IMR-90 (cell line): ENCODE data around the gene SLC9C2. TPM values are rescaled to one million over a fixed set of nuclear protein-coding genes. Genes with fewer than 3 reads are reported as not detected.

Experiments used
- ATAC-seq: fragments of 200-7000 bp; cut with Tn5 transposase; 2 replicates; pipeline ENCODE4 v1.9.1; 2020; ENCODE audit warnings: low read depth, mild to moderate bottlenecking, moderate library complexity
- BruUV-seq: library from RNA; stranded (reverse); fragments of 400-500 nt; replicated peaks from 2 replicates; lab custom pipeline; 2021; lab: Mats Ljungman, UMichigan
- CTCF ChIA-PET: fragments of 300-600 bp; formaldehyde crosslinking; extraction: SDS; loops from one replicate; lab custom pipeline; 2021; ENCODE audit warnings: antibody characterized with exemption; lab: Yijun Ruan, JAX
- POLR2A ChIA-PET: fragments of 300-600 bp; sonication (Branson Sonifier 250); formaldehyde crosslinking; loops from one replicate; lab custom pipeline; 2022; ENCODE audit warnings: antibody characterized with exemption; ENCODE audit not compliant: unreplicated experiment; lab: Charles Lee
- DNase-seq: peaks from one replicate; pipeline ENCODE4 v3.0.0; 2013
- H2AFZ ChIP-seq: replicated peaks from 2 replicates; pipeline ENCODE3; 2013; ENCODE audit warnings: low read length, mild to moderate bottlenecking; ENCODE audit not compliant: poor library complexity
- H2AK5ac ChIP-seq: 2 replicates; pipeline ENCODE4 v1.6.1; 2013; ENCODE audit warnings: low read depth, low read length, inconsistent platforms
- H2AK9ac ChIP-seq: replicated peaks from 2 replicates; pipeline ENCODE3; 2013; ENCODE audit warnings: mild to moderate bottlenecking, low read depth, low read length, moderate library complexity; ENCODE audit not compliant: poor library complexity
- H2BK120ac ChIP-seq: 2 replicates; pipeline ENCODE4 v1.6.1; 2013; ENCODE audit warnings: low read depth, low read length, inconsistent platforms
- H2BK15ac ChIP-seq: 3 replicates; pipeline ENCODE4 v1.6.1; 2013; ENCODE audit warnings: low read depth, low read length, inconsistent platforms
- H2BK20ac ChIP-seq: 2 replicates; pipeline ENCODE4 v1.6.1; 2013; ENCODE audit warnings: low read depth, mild to moderate bottlenecking, inconsistent platforms, low read length, moderate library complexity
- H2BK5ac ChIP-seq: 2 replicates; pipeline ENCODE4 v1.6.1; 2013; ENCODE audit warnings: mild to moderate bottlenecking, low read depth, low read length, inconsistent platforms; ENCODE audit not compliant: poor library complexity, severe bottlenecking
- H3K14ac ChIP-seq: replicated peaks from 2 replicates; pipeline ENCODE4 v1.6.1; 2013; ENCODE audit warnings: low read depth, low read length, inconsistent platforms
- H3K18ac ChIP-seq: 2 replicates; pipeline ENCODE4 v1.6.1; 2013; ENCODE audit warnings: low read depth, low read length, control low read depth
- H3K23ac ChIP-seq: 2 replicates; pipeline ENCODE4 v1.6.1; 2013; ENCODE audit warnings: low read depth, low read length, inconsistent platforms
- H3K27ac ChIP-seq: 2 replicates; pipeline ENCODE4 v1.5.1; 2013; ENCODE audit warnings: mild to moderate bottlenecking, control low read depth, low read length; ENCODE audit not compliant: insufficient read depth
- H3K27me3 ChIP-seq: 2 replicates; pipeline ENCODE4 v1.6.1; 2013; ENCODE audit warnings: low read length; ENCODE audit not compliant: control insufficient read depth, insufficient read depth
- H3K36me3 ChIP-seq: 2 replicates; pipeline ENCODE4 v1.6.1; 2013; ENCODE audit warnings: low read length, mixed read lengths; ENCODE audit not compliant: control insufficient read depth, insufficient read depth
- H3K4ac ChIP-seq: 2 replicates; pipeline ENCODE4 v1.6.1; 2013; ENCODE audit warnings: low read depth, low read length, inconsistent platforms
- H3K4me1 ChIP-seq: 2 replicates; pipeline ENCODE4 v1.6.1; 2013; ENCODE audit warnings: low read length, mixed read lengths; ENCODE audit not compliant: control insufficient read depth, insufficient read depth
- H3K4me2 ChIP-seq: 2 replicates; pipeline ENCODE4 v1.6.1; 2013; ENCODE audit warnings: low read depth, mild to moderate bottlenecking, control low read depth, low read length, moderate library complexity
- H3K4me3 ChIP-seq: 2 replicates; pipeline ENCODE4 v1.5.1; 2013; ENCODE audit warnings: low read depth, mild to moderate bottlenecking, control low read depth, low read length, moderate library complexity; ENCODE audit not compliant: insufficient read depth
- H3K56ac ChIP-seq: 2 replicates; pipeline ENCODE4 v1.6.1; 2013; ENCODE audit warnings: low read length, inconsistent platforms; ENCODE audit not compliant: insufficient read depth; ENCODE audit errors: extremely low read depth
- H3K79me1 ChIP-seq, 2 experiments: 2 replicates each; pipeline ENCODE4 v1.6.1; 2013; ENCODE audit warnings: low read length in 2 of 2, inconsistent platforms in 1 of 2, low read depth in 1 of 2
- H3K9ac ChIP-seq: 2 replicates; pipeline ENCODE4 v1.6.1; 2013; ENCODE audit warnings: low read depth, low read length, control low read depth
- H3K9me1 ChIP-seq: 2 replicates; pipeline ENCODE4 v1.6.1; 2013; ENCODE audit warnings: low read length, inconsistent platforms; ENCODE audit not compliant: insufficient read depth
- H3K9me3 ChIP-seq: 2 replicates; pipeline ENCODE4 v1.6.1; 2013; ENCODE audit warnings: low read length; ENCODE audit not compliant: control insufficient read depth, insufficient read depth
- H4K20me1 ChIP-seq: 2 replicates; pipeline ENCODE4 v1.6.1; 2013; ENCODE audit warnings: low read length, inconsistent platforms; ENCODE audit not compliant: insufficient read depth
- H4K5ac ChIP-seq: 2 replicates; pipeline ENCODE4 v1.6.1; 2013; ENCODE audit warnings: mild to moderate bottlenecking, low read depth, low read length, control low read depth
- H4K8ac ChIP-seq, 2 experiments: 2 replicates each; pipeline ENCODE4 v1.6.1; 2013; ENCODE audit warnings: low read depth in 2 of 2, low read length in 2 of 2, control low read depth in 1 of 2, inconsistent platforms in 1 of 2
- H4K91ac ChIP-seq: 2 replicates; pipeline ENCODE4 v1.6.1; 2013; ENCODE audit warnings: low read depth, low read length, inconsistent platforms; ENCODE audit not compliant: insufficient read depth
- BHLHE40 ChIP-seq: fragments of 150-350 bp; IDR thresholded peaks from 2 replicates; pipeline ENCODE4 v1.6.1; 2016; ENCODE audit warnings: mild to moderate bottlenecking, low read depth, low read length
- CEBPB ChIP-seq: IDR thresholded peaks from 2 replicates; pipeline ENCODE4 v1.6.1; 2012; ENCODE audit warnings: low read depth, low read length, improper control_type of control experiment
- CHD1 ChIP-seq: IDR thresholded peaks from 2 replicates; pipeline ENCODE4 v1.6.1; 2012; ENCODE audit warnings: low read depth, low read length, improper control_type of control experiment
- CTCF ChIP-seq: conservative IDR thresholded peaks from 2 replicates; pipeline ENCODE4 v1.5.1; 2012; ENCODE audit warnings: mild to moderate bottlenecking, low read depth, low read length, improper control_type of control experiment
- ELK1 ChIP-seq: fragments of 150-350 bp; IDR thresholded peaks from 2 replicates; pipeline ENCODE4 v1.6.1; 2016; ENCODE audit warnings: low read depth, mild to moderate bottlenecking, low read length, moderate library complexity, borderline replicate concordance
- FOS ChIP-seq: fragments of 150-350 bp; IDR thresholded peaks from 2 replicates; pipeline ENCODE4 v1.6.1; 2016; ENCODE audit warnings: low read depth, low read length
- MAZ ChIP-seq: IDR thresholded peaks from 2 replicates; pipeline ENCODE4 v1.6.1; 2012; ENCODE audit warnings: low read depth, mild to moderate bottlenecking, low read length, improper control_type of control experiment, moderate library complexity, borderline replicate concordance
- MXI1 ChIP-seq: IDR thresholded peaks from 2 replicates; pipeline ENCODE4 v1.6.1; 2012; ENCODE audit warnings: low read depth, mild to moderate bottlenecking, low read length, moderate library complexity, borderline replicate concordance
- POLR2A ChIP-seq: IDR thresholded peaks from 2 replicates; pipeline ENCODE4 v1.6.1; 2012; ENCODE audit warnings: mild to moderate bottlenecking, low read depth, low read length
- RAD21 ChIP-seq: IDR thresholded peaks from 2 replicates; pipeline ENCODE4 v1.6.1; 2012; ENCODE audit warnings: low read length, improper control_type of control experiment
- SMC3 ChIP-seq: fragments of 150-350 bp; IDR thresholded peaks from 2 replicates; pipeline ENCODE4 v1.6.1; 2016; ENCODE audit warnings: low read depth, mild to moderate bottlenecking, antibody characterized with exemption, low read length, moderate library complexity
- USF2 ChIP-seq: fragments of 150-350 bp; IDR thresholded peaks from 2 replicates; pipeline ENCODE4 v1.6.1; 2017; ENCODE audit warnings: mild to moderate bottlenecking, antibody characterized with exemption, low read length, low read depth
- WGBS, 2 experiments: methylation state at CpG; one replicate each; pipeline versions ENCODE4 v1.1.5 to v1.1.7; 2013; ENCODE audit warnings: missing lambda C conversion rate in 2 of 2; ENCODE audit not compliant: insufficient read length in 1 of 2; ENCODE audit errors: extremely low coverage in 2 of 2; 5-methylcytosine and 5-hydroxymethylcytosine counted together
- dilution Hi-C: fragments of 300-500 bp; cut with HindIII; formaldehyde crosslinking; loops from one replicate; pipeline ENCODE4 v1.14.3; 2018; ENCODE audit warnings: low sequenced_read_pairs; ENCODE audit not compliant: unreplicated experiment
- in situ Hi-C: fragments of 300-500 bp; cut with MboI; formaldehyde crosslinking; loops from 3 replicates; pipeline ENCODE4 v1.14.3; 2019; ENCODE audit warnings: low sequenced_read_pairs, inconsistent platforms, mixed read lengths
- intact Hi-C: fragments of 100-400 bp; cut with micrococcal nuclease; formaldehyde crosslinking; loops from 2 replicates; pipeline ENCODE4 v1.10.0; 2022
- polyA plus RNA-seq, 3 experiments: library from polyadenylated mRNA; depleted of rRNA; stranded (reverse); fragments of >200 nt; gene quantifications; 2 replicates each; pipeline ENCODE4 v1.2.3, GENCODE V29; 2012; ENCODE audit warnings: low replicate concordance in 1 of 3
- total RNA-seq: library from RNA; depleted of rRNA; stranded (reverse); fragments of >200 nt; gene quantifications from 2 replicates; pipeline ENCODE4 v1.2.3, GENCODE V29; 2012

Gene SLC9C2
- total and polyA plus RNA-seq, 2 of the 4 experiments (the other 2 are of a cell fraction) = not detected

DNA sequence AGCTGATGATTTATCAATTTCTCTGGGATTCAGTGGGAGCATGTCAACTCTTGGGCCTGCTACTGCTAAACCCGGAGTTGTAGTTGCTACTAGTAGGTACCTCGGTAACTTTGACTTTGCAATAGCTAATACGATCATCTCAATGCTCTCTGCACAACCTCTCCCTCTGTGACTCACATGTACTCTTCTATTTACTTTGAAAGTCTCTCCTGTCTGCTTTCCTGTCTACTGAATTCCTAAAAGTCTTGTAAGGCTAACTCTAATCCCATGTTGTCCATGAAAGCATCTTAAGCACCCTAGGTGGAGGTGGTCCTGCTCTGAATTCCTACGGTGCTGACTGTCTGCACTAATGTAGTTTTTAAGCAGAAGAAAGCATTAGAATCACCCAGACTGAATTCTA, 29.3 kb downstream of the SLC9C2 start:
- Histone ChIP-seq H2BK15ac (no peak overlapping the region), H4K5ac (no peak overlapping the region), H3K4ac (no peak overlapping the region), H3K27ac (no peak overlapping the region), H4K91ac (no peak overlapping the region), H2AK5ac (no peak overlapping the region), H2BK120ac (no peak overlapping the region), H2AK9ac (no peak overlapping the region), H2BK5ac (no peak overlapping the region), H3K36me3 (no peaks in the 10 kb centered on the region), H3K9me3 (no peaks in the 10 kb centered on the region), H2BK20ac (no peak overlapping the region), H3K27me3 (peaks cover 2% of the 10 kb centered on the region; the same call in 1 of the 2 replicates), H3K18ac (no peak overlapping the region), H3K4me2 (no peak overlapping the region), H3K56ac (no peak overlapping the region), H3K4me1 (no peaks in the 10 kb centered on the region), H3K9me1 (no peaks in the 10 kb centered on the region; the same call in 1 of the 2 replicates), H4K8ac (no peak overlapping the region), H3K79me1 (no peaks in the 10 kb centered on the region), H4K20me1 (no peaks in the 10 kb centered on the region), H2AFZ (no peak overlapping the region), H3K4me3 (no peak overlapping the region), H3K23ac (no peak overlapping the region), H3K14ac (no peak overlapping the region), H3K9ac (no peak overlapping the region)
- POLR2A ChIA-PET = no interaction called here
- BruUV-seq = no TSS peak
- no peak for DNase-seq
- 69% methylated on average over 2 of the region's 4 CpGs; no CpG with 5 or more reads in 1 of the 2 experiments for WGBS, 2 experiments
- in situ Hi-C loops (no loop called here), dilution Hi-C loops (no loop called here), intact Hi-C loops (no loop called here)
- no peak for TF ChIP-seq SMC3
- no peak for TF ChIP-seq CEBPB
- no peak for TF ChIP-seq USF2
- no peak for TF ChIP-seq BHLHE40
- TF ChIP-seq RAD21 = no peak
- no peak for TF ChIP-seq MXI1
- TF ChIP-seq ELK1 = no peak
- no peak for TF ChIP-seq POLR2A
- TF ChIP-seq FOS = no peak
- TF ChIP-seq CTCF = no peak
- no peak for TF ChIP-seq MAZ
- no peak for TF ChIP-seq CHD1
- CTCF ChIA-PET = no interaction called here
- no peak for ATAC-seq
